DND-41 (cell line): ENCODE data around the gene GLYATL1.
A peak's percentile ranks its signal among the peaks of the same experiment; 100 is the strongest.

Source experiments
- EZH2 ChIP-seq: IDR thresholded peaks from 3 replicates; pipeline ENCODE4 v1.6.1; 2012; ENCODE audit warnings: borderline replicate concordance, low read depth, mild to moderate bottlenecking, moderate library complexity, low read length, inconsistent platforms; ENCODE audit not compliant: severe bottlenecking
- TF ChIP-seq, protein P1 (sequence below): IDR thresholded peaks from 2 replicates; pipeline ENCODE4 v1.5.1; 2012; ENCODE audit warnings: borderline replicate concordance, low read length, moderate library complexity, mild to moderate bottlenecking; ENCODE audit not compliant: poor library complexity, severe bottlenecking; ENCODE audit errors: extremely low read depth

DNA sequence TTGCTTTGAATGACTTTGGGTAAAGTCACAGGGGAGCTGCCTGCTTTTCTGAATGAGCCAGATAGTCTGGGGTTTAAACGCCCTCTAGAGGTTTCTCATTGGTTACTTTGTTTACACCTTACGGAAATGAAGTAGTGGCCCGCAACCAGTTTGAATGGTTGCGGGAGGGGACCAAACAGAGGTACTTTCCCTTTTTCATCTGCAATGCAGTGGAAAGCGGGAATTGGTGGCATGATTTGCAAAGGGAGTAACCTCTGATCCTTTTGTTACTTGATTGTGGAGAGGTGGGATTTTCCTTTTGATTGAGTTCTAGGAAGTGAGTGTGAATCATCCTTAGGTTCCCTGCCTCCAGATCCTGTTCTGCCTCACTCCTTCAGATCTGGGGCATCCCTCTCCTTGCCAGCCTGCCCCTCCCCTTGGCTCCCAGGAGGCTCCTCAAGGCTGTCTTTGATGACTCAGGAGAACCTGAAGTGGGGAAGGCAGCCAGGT lies 15.9 kb upstream of the GLYATL1 start:
- TF ChIP-seq, protein P1, sequence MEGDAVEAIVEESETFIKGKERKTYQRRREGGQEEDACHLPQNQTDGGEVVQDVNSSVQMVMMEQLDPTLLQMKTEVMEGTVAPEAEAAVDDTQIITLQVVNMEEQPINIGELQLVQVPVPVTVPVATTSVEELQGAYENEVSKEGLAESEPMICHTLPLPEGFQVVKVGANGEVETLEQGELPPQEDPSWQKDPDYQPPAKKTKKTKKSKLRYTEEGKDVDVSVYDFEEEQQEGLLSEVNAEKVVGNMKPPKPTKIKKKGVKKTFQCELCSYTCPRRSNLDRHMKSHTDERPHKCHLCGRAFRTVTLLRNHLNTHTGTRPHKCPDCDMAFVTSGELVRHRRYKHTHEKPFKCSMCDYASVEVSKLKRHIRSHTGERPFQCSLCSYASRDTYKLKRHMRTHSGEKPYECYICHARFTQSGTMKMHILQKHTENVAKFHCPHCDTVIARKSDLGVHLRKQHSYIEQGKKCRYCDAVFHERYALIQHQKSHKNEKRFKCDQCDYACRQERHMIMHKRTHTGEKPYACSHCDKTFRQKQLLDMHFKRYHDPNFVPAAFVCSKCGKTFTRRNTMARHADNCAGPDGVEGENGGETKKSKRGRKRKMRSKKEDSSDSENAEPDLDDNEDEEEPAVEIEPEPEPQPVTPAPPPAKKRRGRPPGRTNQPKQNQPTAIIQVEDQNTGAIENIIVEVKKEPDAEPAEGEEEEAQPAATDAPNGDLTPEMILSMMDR = peak; percentile 21
- TF ChIP-seq EZH2 = no peak
